ENCODE data around the gene ADCY1. TPM values are rescaled to one million over a fixed set of nuclear protein-coding genes. Genes with fewer than 3 reads are reported as not detected.
"Not testable (repeated sequence)": the region's sequence is repeated elsewhere in the genome, so short reads cannot be mapped to it uniquely, and the experiment has no call there.

The ADCY1 gene
- total RNA-seq: 5.0 TPM
- long read RNA-seq, partial matches to known transcripts: 0 of 11 reads
- long read RNA-seq, other reads (novel, unspliced or antisense): 10 of 11 reads

GRCh38 chr7:45573661-45574415 is at the start of gene ADCY1:
Gene ADCY1 (plus strand): TSS chr7:45574368. CDS start chr7:45574544, 176 bp downstream.
- DNase-seq (no peak), ATAC-seq (ENCODE audit: poor library complexity) (no peak)
- intact Hi-C loops (cut with DNase I): no loop called here

- DNase-seq (peak; percentile 43), ATAC-seq (ENCODE audit: poor library complexity) (peak; percentile 88)
- intact Hi-C loops (cut with DNase I): no loop called here
Measured at GRCh38 chr7:45524445-45524844, 49.7 kb upstream of the ADCY1 start.

- intact Hi-C loops (cut with DNase I): no loop called here
- ATAC-seq (ENCODE audit: poor library complexity) (peak; percentile 81), DNase-seq (no peak)
Measured at GRCh38 chr7:45525057-45525456, 49.1 kb upstream of the ADCY1 start.

GRCh38 chr7:45543473-45543872 is 30.7 kb upstream of the ADCY1 start:
- no peak for DNase-seq
- ATAC-seq (ENCODE audit: poor library complexity): no peak
- intact Hi-C loops (cut with DNase I): no loop called here

- intact Hi-C loops (cut with DNase I); DNase-seq: not testable (repeated sequence)
- ATAC-seq (ENCODE audit: poor library complexity): peak; percentile 57
Measured at GRCh38 chr7:45545105-45545710, 29.0 kb upstream of the ADCY1 start.

GRCh38 chr7:45548917-45549316 is 25.3 kb upstream of the ADCY1 start:
- ATAC-seq (ENCODE audit: poor library complexity); intact Hi-C loops (cut with DNase I); DNase-seq: not testable (repeated sequence)

- intact Hi-C loops (cut with DNase I): no loop called here
- DNase-seq: no peak
- ATAC-seq (ENCODE audit: poor library complexity): no peak
Measured at GRCh38 chr7:45563401-45563800, 10.8 kb upstream of the ADCY1 start.

GRCh38 chr7:45563941-45564461 is 10.2 kb upstream of the ADCY1 start:
- intact Hi-C loops (cut with DNase I): no loop called here
- DNase-seq: peak; percentile 55
- ATAC-seq (ENCODE audit: poor library complexity): peak; percentile 75

GRCh38 chr7:45564485-45564884 is 9.7 kb upstream of the ADCY1 start:
- intact Hi-C loops (cut with DNase I): no loop called here
- DNase-seq: no peak

GRCh38 chr7:45564886-45565455 is 9.2 kb upstream of the ADCY1 start:
- no peak for DNase-seq
- no peak for ATAC-seq (ENCODE audit: poor library complexity)
- intact Hi-C loops (cut with DNase I): no loop called here

More at GRCh38 chr7:45564485-45564884, 9.7 kb upstream of the ADCY1 start:
- ATAC-seq (ENCODE audit: poor library complexity): peak; percentile 77

- DNase-seq: no peak
- no peak for ATAC-seq (ENCODE audit: poor library complexity)
- intact Hi-C loops (cut with DNase I): no loop called here
Measured at GRCh38 chr7:45566386-45566785, 7.8 kb upstream of the ADCY1 start.

- DNase-seq (no peak), ATAC-seq (ENCODE audit: poor library complexity) (no peak)
- intact Hi-C loops (cut with DNase I): no loop called here
Measured at GRCh38 chr7:45566961-45567360, 7.2 kb upstream of the ADCY1 start.

GRCh38 chr7:45567713-45568112 is 6.5 kb upstream of the ADCY1 start:
- intact Hi-C loops (cut with DNase I): no loop called here
- no peak for ATAC-seq (ENCODE audit: poor library complexity)
- no peak for DNase-seq

GRCh38 chr7:45568536-45569289 is 5.5 kb upstream of the ADCY1 start:
- intact Hi-C loops (cut with DNase I): no loop called here
- ATAC-seq (ENCODE audit: poor library complexity): no peak

GRCh38 chr7:45569290-45569685 is 4.9 kb upstream of the ADCY1 start:
- DNase-seq (no peak), ATAC-seq (ENCODE audit: poor library complexity) (no peak)
- intact Hi-C loops (cut with DNase I): no loop called here

More at GRCh38 chr7:45568536-45569289, 5.5 kb upstream of the ADCY1 start:
- no peak for DNase-seq

GRCh38 chr7:45570797-45571196 is 3.4 kb upstream of the ADCY1 start:
- intact Hi-C loops (cut with DNase I): no loop called here
- ATAC-seq (ENCODE audit: poor library complexity) (no peak), DNase-seq (no peak)

GRCh38 chr7:45573204-45573603 is 964 bp upstream of the ADCY1 start:
- DNase-seq (no peak), ATAC-seq (ENCODE audit: poor library complexity) (no peak)
- intact Hi-C loops (cut with DNase I): no loop called here

GRCh38 chr7:45574416-45574668 is 174 bp downstream of the ADCY1 start:
- DNase-seq: no peak
- ATAC-seq (ENCODE audit: poor library complexity): no peak
- intact Hi-C loops (cut with DNase I): no loop called here

Data from Right ventricle myocardium superior (tissue), 1 donor.